NCI-H1694 (cell line): ENCODE results near the gene ADAM15.

Experiments used
- DNase-seq: peaks from one replicate; lab custom pipeline; 2025; lab: John Stamatoyannopoulos, UW

ADAM15 gene

GRCh38 chr1:155050560-155051341, at the start of gene ADAM15:
ADAM15 (plus strand) TSS chr1:155051316; CDS start chr1:155051387, 71 bp downstream.
- DNase-seq, result peak; percentile 83

GRCh38 chr1:155001425-155001674, 49.8 kb upstream of the ADAM15 start:
- no peak for DNase-seq

DNA sequence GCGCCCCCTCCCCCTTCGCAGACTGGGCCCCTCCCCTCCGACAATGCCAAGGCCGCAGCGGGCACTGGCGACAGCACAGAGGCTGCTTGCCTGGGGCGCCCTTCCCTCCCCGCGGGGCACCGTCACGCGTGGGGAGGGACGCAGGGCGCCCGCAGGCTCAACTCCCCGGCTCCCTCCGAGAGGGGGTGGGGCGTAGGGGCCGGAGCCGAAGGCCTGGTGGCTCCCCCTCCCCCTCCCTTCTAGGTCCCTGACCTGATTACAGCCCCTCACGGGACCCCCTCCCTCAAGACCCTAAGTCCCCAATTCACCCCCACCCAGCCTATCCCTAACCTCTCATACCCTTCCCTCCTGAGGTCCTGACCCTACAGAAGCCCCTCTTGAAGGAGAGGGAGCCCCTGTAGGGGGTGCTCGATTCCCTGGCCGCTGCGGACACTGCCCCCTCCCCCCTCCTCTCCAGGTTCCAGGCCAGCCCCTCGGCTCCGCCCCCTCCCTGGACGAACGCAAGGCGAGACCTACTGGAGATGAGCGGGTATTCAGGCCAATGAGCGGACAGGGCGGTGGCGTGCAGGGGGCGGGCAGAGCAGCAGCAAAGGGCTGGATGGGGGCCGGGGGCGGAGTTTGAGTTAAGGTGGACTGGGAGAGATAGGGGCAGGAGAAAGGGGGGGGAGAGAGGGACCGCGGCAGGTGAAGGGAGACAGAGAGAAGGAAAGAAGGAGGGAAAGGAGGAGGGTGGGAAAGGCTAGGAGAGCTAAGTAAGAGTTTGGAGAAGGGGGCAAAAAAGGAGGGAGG, 49.2 kb upstream of the ADAM15 start:
- peak; percentile 99 for DNase-seq

DNA sequence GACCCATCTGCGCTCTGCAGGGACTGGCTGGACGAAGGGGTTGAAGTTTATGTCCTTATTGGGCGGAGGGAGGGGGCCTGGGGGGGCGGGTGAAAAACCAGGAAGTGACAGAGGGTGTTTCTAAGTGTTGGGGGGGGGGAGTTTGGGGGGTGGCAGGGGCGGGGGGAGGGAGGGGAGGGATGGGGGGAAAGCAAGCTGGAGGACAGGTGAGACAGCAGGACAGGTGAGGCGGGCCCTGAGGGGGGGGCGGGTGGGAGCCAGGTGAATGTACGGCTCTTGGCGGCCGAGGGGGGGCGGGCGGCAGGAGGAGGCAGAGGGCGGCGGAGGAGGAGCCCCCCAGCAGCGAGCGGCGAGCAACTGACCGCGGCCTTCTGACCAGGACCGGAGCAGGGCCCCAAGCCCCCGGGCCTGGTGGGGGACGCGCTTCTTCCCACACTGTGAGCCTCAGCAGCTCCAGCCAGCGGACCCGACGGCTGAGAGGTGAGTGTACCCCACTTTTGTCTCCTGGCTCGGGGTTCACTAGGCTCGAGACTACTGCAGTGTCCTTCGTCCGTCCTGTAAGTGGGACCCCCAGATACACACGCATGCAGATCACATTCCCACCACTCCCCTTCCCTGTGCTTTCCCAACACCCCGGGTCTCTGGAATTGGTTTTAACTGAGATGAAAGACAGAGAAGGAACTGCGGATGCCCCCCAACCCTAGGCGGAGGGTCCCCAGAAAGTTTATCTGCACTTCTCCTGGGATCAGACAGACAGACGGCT, 48.5 kb upstream of the ADAM15 start, which contains the start of gene ZBTB7B:
TSS of gene ZBTB7B (plus strand) at position 339 of the 763 bp plus-strand sequence. CDS start 11,859 bp downstream, outside the sequence.
- no peak for DNase-seq

DNA sequence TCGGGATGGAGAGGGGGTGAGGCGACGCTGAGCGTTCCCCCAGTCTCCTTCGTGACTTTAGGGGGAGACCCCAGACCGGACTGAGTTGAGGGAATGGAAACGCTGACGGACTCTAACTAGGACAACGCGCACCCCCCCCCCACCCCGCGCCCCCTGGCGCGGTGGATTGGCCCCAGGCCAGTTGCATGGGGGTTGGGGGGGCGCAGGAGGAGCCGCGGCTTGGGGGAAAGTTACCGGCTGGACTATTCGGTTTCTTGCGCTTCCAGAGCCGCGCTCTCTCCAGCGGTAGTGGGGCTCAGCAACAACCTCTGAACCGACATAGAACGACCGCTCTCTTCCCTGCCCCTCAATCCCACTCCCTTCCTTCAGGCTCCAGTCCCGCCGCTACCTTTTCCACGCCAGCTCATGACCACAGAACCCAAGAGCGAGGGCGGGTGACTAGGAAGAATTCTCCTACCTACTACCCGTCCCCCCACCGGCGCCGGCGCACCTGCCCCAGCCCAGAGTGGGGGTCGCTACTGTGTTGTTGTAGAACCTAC, 47.8 kb upstream of the ADAM15 start:
- peak; percentile 21 for DNase-seq

DNA sequence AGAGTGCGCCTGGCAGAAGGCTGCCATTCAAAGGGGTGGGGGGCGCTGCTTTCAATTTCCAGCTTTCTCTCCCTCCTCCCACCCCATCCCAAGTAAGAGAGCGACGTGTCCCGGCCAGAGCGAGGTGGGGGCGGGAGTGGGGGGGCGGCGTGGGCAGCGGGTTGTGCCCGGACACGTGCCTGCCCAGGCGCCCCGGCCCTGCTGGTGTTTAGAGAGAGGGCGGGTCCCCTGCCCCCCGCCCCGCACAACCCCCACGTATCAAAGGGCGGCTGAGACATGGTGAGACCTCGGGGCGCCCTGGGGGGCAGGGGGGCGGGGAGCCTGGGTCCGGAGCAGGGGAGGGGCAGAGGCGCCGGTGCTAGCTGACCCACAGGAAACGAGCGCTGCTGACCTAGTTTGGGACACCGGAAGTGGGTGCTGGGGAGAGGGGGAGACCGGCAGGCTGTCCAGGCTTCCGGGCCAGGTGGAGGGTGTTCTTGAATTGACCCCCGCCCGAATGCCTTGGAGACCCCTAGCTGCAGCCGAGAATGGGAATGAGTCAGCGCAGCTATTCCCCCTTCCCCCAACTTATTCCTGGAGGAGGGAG, 47.3 kb upstream of the ADAM15 start:
- no peak for DNase-seq

DNA sequence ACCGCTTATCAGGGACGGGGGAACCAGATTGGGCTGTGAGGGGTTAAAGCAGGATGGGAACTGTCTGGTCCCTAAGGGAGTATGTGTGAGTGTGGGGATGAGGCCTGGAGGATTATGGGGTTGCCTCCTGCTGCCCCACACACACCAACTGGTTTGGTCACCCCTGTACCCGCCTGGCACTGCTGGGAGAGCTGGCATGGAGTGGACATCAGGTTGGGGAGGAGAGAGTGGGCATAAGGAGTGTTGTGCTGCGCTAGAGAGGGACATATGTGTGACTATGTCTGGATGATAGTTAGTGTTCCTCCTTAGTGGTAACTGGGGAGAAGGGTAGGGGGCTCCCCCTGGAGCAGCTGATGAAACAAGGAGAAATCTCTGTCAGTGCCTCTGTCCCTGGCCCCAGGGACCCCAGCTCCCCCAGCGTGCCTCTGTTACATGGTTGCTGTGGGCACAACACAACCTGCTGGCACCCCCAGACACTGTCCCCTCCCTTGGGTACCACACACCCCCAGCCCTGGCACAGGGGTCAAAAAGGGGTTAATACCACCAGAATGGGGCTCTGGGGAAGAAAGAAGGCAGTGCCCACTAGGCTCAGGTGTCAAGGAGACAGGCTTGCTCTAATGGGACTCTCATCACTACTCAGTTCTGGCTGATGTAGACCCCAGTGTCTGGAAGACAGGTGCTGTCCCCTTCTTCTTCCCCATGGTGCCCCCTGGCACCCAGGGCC, 46.6 kb upstream of the ADAM15 start:
- no peak for DNase-seq

DNA sequence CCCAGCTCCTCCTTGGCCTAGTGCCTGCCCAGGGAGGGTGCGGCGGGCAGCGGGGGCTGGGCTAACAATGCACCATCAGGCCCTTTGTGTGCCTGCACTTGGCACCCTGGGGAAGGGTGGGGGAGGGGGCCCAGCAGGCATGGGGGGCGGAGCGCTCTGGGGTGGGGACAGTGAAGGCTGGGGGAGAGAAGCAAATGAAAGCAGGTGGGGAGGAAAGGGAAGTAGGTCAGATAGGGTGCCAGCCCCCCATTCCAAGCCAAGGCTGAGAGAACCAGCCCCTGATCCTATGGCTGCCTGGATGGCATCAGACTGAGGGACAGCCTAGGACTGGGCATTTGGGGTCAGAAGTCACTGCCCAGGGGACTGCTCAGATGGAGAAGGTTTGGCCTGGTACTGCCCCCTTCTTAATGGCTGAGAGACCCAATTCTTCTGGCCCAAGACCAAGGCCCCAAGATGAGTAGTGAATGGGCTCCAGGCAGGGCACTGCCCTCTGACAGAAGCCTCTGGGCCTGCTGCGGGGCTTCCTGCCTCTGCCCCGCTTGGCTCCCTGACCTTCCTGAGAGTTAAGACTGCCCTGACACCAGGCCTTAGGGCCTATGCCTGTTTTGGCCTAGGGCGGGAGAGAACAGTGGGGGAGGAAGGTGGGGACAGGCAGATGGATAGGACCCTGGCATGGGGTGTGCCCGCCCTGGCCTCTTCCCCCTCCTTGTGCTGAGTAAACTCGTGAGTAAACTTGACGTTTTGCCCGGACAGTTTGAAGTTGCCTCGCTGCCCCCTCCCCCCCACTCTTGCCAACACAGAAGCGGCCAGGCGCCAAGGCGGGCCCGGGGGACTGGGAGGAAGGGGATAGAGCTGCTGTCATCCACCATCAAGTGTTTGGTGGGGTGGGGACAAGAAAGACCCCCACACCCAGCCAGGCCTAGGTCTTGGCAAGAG, 45.8 kb upstream of the ADAM15 start:
- DNase-seq, result no peak

DNA sequence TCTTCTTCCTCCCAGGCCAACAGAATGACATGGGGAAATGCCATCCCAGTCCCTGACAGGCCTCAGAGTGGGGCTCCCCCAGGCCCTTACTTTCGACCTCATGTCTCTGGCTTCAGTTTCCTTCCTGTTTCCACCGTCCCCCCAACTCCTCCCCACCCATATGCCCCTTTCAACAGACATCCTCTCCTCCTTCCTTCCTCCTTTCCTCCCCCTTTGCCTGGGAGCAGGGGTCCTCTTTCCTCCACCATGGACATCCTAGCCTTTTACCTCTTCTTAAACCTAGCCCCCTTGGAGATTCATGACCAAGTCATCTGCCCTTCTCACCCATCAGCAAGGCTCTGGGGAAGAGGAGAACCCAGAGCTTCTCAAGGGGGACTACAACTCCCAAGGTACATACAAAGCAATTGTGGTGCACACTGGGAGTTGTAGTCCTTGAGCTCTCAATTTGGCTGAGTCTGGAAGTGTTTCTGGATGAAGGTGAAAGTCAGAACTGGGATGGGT, 44.5 kb upstream of the ADAM15 start:
- peak; percentile 65 for DNase-seq

GRCh38 chr1:155007251-155007828, 43.8 kb upstream of the ADAM15 start:
- no peak for DNase-seq

DNA sequence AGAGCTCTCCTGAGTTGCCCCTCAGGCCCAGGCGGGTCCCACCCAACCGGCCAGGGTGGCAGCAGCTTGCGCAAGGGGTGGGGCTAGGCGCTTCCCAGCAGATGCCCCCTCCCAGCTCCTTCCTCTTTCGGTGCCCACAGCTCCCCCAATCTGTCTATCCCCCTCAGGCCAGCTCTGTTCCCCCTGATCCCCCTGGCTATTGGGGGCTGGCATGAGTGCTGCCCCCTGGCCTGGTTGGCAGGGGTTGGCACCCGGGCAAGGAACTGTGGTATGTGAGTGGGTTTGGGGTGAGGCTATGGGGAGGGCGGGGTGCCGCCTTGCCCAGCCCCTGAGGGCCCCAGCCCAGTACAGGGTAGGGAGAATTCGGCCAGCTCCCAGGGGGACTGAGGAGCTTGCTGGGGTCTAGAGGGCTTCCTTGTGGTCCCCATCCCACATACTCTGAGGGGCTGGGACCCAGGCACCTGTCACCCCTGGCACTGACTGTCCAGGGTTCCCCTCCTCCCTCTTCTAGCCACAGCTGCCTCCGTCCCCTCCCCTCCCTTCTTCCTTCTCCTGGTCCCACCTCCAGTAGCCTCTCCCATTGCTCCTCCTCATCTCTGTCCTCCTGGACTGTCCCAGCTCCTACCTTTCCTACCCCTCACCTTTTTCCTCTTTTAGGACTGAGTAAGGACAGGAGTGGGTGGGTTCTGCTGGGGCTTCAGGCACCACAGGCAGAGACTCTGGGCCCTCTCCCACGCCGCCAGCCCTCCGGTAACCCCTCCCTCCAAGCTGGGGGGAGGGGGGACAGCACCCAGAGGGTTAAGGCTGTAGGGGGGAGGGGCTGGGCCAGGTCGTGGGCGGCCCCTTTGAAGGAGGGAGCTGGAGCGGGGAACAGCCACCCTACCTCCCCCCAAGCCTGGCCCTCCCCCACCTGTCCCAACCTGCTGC, 42.8 kb upstream of the ADAM15 start:
- DNase-seq, result no peak

GRCh38 chr1:155009221-155009711, 41.9 kb upstream of the ADAM15 start:
- no peak for DNase-seq

GRCh38 chr1:155009742-155010141, 41.4 kb upstream of the ADAM15 start:
- DNase-seq, result no peak

GRCh38 chr1:155010211-155010918, 40.8 kb upstream of the ADAM15 start:
- DNase-seq, result no peak

GRCh38 chr1:155011004-155011416, 40.1 kb upstream of the ADAM15 start:
- DNase-seq, result no peak

DNA sequence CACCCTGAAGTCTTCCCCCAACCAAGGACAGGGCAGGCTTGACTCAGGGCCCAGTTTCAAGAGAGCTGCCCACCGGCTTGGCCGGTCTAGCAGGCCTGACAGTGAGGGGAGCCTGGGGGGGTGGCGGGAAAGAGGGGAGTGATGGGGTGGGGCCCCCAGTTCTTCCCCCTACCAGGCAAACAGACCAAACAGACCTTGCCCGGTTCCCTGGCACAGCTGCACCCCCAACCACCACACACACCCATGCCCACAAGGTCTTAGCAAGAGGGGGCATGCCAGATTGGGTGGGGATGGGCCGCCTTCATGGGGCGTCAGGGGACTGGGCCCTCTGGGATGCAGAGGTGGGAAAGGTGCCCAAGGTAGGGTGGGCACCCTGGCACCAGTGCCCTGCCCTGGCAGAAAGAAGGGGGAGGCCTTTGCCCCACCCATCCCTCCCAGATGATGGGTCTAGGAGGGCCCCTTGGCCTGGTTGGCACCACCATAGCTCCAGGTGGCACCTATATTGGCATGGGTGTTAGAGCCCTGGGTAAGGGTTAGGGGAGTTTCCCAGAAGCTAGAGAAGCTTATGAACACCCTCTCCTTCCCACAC, 39.6 kb upstream of the ADAM15 start:
- no peak for DNase-seq

GRCh38 chr1:155012026-155012546, 39.0 kb upstream of the ADAM15 start:
- DNase-seq, result no peak
